SK-N-MC (cell line): Measurements from ENCODE around the gene GTF2IRD1.

Source experiments
- EZH2 ChIP-seq: fragments of 200-600 bp; sonication (generic); IDR thresholded peaks from one replicate; pipeline ENCODE4 v1.6.1; 2017; ENCODE audit warnings: antibody characterized with exemption
- POLR2AphosphoS5 ChIP-seq: IDR thresholded peaks from 2 replicates; pipeline ENCODE4 v1.6.1; 2012; ENCODE audit warnings: mild to moderate bottlenecking, low read depth, low read length, borderline replicate concordance

DNA sequence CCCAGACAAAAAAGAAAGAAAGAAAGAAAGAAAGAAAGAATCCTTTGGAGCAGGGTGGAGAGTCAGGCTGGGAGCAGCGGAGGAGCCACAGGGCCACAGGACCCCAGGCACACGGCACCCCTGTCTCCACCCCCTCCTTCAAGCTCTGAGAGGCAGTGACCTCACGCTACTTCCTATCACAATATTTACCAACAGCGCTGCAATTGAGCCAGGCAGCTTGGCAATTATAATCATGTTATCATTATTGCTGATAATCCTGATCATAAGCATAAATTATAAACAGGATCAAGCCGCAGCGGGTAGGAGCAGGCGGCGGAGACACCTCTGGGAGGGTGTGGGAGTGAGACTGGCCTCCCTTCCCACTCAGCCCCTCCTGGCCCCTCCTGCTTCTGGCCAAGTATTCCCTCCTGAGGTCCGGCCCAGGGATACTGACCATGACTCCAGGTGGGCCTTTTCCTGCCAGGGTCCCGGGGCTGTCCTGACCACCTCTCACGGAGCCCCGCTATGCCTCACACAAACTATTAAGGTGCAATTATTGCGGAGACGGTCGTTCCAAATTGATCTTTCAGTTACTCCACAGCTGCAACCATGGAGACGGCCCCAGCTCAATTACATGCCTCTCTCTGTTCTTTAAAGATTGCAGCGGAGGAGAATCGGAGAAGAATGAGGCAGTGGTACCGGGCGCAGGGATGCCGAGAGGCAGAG lies 10.0 kb upstream of the GTF2IRD1 start:
- TF ChIP-seq POLR2AphosphoS5 (no peak), EZH2 (no peak)
